ENCODE measurements around the gene RASGRF1.

DNA sequence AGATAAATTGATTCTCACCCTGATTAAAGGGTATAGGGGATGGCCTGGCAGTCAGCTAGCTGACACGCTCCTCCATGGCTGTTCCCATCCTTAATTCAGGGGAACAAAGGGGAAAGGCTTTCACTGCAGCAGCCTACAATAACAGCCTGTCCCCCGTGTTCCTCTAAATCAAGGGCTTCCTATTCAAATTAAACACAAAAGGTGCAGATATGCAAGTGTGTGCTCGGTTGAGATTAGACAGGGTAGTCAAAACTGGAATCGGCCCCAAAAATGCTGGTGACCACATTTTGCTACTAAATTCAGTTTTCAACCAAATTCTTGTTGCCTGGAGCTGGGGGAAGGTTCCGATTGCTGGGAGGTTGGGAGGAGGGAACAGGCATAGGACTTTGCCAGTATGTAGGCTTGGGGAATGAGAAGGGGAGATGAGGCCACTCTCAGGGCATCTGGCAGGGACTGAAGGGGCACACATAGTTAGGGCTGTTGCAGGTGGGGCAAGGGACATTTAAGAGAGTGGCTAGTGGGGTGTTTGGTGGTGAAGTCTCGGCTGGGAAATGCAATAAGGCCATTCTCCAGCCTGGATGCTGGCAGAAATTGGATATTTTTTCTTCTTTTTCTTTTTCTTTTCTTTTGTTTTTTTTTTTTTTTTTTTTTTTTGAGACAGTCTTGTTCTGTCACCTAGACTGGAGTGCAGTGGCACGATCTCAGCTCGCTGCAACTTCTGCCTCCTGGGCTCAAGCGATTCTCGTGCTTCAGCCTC lies 112.8 kb downstream of the RASGRF1 start:
- TF ChIP-seq CTCF (conservative IDR thresholded peaks at IDR 0.05; ENCODE audit: low read length) (no peak), EZH2phosphoT487 (IDR thresholded peaks at IDR 0.05; ENCODE audit: borderline replicate concordance) (no peak)
